GM23338 (cell line): ENCODE data around the gene CDC42EP5.

Source experiments
- CREB1 ChIP-seq: fragments of 250-450 bp; sonication (Bioruptor Pico); IDR thresholded peaks from 2 replicates; pipeline ENCODE4 v1.5.0; 2020; ENCODE audit warnings: low read depth, mild to moderate bottlenecking, moderate library complexity
- CTCF ChIP-seq, 2 experiments: fragments of 200-600 bp in 1 of 2; sonication (generic) in 1 of 2; conservative IDR thresholded peaks; 2 replicates each; pipeline versions ENCODE4 v1.5.1 to v1.6.1; 2016 to 2017; ENCODE audit warnings: antibody characterized with exemption in 2 of 2, low read depth in 2 of 2, mild to moderate bottlenecking in 2 of 2, moderate library complexity in 1 of 2
- ETS1 ChIP-seq: IDR thresholded peaks from 2 replicates; pipeline ENCODE4 v1.6.1; 2016; ENCODE audit warnings: antibody characterized with exemption
- EZH2 ChIP-seq: fragments of 200-600 bp; sonication (generic); IDR thresholded peaks from one replicate; pipeline ENCODE4 v1.8.0; 2017; ENCODE audit warnings: antibody characterized with exemption, mild to moderate bottlenecking, low read depth; ENCODE audit not compliant: unreplicated experiment
- EZH2phosphoT487 ChIP-seq: fragments of 200-600 bp; sonication (generic); IDR thresholded peaks from one replicate; pipeline ENCODE4 v1.8.1; 2018; ENCODE audit warnings: antibody characterized with exemption; ENCODE audit not compliant: unreplicated experiment
- JUNB ChIP-seq: IDR thresholded peaks from one replicate; pipeline ENCODE4 v1.6.1; 2016; ENCODE audit warnings: antibody characterized with exemption; ENCODE audit not compliant: unreplicated experiment
- NANOG ChIP-seq: IDR thresholded peaks from 2 replicates; pipeline ENCODE4 v1.6.1; 2016; ENCODE audit warnings: antibody characterized with exemption, borderline replicate concordance
- POLR2AphosphoS5 ChIP-seq: IDR thresholded peaks from 2 replicates; pipeline ENCODE4 v1.6.1; 2016; ENCODE audit warnings: antibody characterized with exemption, low read depth
- REST ChIP-seq: IDR thresholded peaks from one replicate; pipeline ENCODE4 v1.6.1; 2018; ENCODE audit warnings: antibody characterized with exemption; ENCODE audit not compliant: unreplicated experiment
- STAT1 ChIP-seq: IDR thresholded peaks from one replicate; pipeline ENCODE4 v1.6.1; 2016; ENCODE audit warnings: antibody characterized with exemption; ENCODE audit not compliant: unreplicated experiment
- ZNF114 ChIP-seq: fragments of 250-450 bp; sonication (Bioruptor Pico); IDR thresholded peaks from 2 replicates; pipeline ENCODE4 v1.5.0; 2020; ENCODE audit warnings: mild to moderate bottlenecking, moderate library complexity
- ZNF331 ChIP-seq: fragments of 250-450 bp; sonication (Bioruptor Pico); IDR thresholded peaks from 2 replicates; pipeline ENCODE4 v1.5.0; 2020; ENCODE audit warnings: low read depth, mild to moderate bottlenecking, moderate library complexity
- ZNF462 ChIP-seq: fragments of 250-450 bp; sonication (Bioruptor Pico); IDR thresholded peaks from 2 replicates; pipeline ENCODE4 v1.5.0; 2020; ENCODE audit warnings: mild to moderate bottlenecking, moderate library complexity

- TF ChIP-seq CTCF (conservative IDR thresholded peaks at IDR 0.05; ENCODE audit: low read depth in 2 of 2): no peak
- TF ChIP-seq EZH2: no peak
- no peak for TF ChIP-seq REST
- no peak for TF ChIP-seq NANOG
- no peak for TF ChIP-seq POLR2AphosphoS5
- no peak for TF ChIP-seq JUNB
- TF ChIP-seq EZH2phosphoT487: no peak
- TF ChIP-seq STAT1: no peak
- TF ChIP-seq ZNF331: no peak
- no peak for TF ChIP-seq CREB1
- no peak for TF ChIP-seq ZNF114 (CRISPR knock-in tag)
- no peak for TF ChIP-seq ETS1
- TF ChIP-seq ZNF462 (CRISPR knock-in tag): no peak
Observed at GRCh38 chr19:54433697-54434096, 39.4 kb downstream of the CDC42EP5 start.
